T-helper 2 cell (primary cell): ENCODE results near the gene SGMS1.

Source experiments
- DNase-seq, 5 experiments: peaks; one replicate each; pipeline versions ENCODE4 v3.0.0 to v3.0.0-alpha.2; 2012 to 2022

SGMS1 gene

DNA sequence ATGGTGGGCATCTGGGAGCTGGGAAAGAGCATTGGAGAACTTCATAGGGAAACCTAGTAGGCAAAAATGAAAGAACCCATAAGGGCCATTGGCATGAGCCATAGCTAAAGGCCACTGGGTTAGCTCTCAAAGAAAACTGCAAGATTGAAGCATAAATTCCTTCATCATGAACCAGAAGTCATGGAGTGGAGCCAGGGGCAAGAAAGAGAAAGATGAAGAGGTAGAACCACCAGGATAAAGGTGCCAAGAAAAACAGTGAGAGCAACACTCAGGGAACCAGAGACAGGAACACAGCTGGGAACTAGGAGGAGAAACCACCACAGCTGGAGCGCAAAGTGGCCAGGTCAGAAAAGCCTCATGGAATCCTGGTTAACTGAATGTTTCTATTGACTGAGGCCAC, 11.5 kb upstream of the SGMS1 start:
- DNase-seq: no peak

DNA sequence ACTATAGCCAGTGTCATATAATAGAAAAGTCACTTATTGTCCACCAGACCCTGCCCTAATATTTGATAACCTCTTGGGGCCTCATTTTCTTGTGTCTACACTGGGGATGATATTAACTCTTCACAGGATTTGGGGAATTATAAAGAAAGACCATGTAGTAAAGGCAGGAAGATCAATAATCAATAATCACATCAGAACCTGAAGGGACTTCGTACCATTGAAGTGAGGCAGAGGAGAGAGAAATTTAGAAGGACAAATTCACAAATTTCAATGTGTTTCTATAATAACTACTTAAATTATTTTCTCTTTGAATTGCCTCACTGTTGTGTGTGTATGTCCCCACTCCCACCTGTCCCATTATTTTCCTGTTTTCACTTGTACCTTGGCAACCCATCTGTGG, 10.7 kb upstream of the SGMS1 start:
- DNase-seq: no peak

DNA sequence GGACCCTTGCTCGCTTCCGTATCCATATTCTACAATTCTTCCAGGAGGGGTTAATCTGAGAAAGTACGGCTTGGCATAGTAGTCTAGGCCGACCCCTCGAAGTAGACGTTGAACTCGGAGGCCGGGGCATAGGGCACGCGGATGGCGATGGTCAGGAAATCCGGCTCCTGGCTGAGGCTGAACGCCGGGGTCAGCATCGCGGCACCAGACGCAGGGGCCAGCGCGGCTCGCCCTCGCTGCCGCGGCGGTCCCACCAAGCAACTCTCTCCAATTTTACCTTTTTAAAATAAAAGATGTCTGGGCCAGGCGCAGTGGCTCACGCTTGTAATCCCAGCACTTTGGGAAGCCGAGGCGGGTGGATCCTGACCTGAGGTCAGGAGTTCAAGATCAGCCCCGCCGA, 7.3 kb upstream of the SGMS1 start:
- no peak for DNase-seq

DNA sequence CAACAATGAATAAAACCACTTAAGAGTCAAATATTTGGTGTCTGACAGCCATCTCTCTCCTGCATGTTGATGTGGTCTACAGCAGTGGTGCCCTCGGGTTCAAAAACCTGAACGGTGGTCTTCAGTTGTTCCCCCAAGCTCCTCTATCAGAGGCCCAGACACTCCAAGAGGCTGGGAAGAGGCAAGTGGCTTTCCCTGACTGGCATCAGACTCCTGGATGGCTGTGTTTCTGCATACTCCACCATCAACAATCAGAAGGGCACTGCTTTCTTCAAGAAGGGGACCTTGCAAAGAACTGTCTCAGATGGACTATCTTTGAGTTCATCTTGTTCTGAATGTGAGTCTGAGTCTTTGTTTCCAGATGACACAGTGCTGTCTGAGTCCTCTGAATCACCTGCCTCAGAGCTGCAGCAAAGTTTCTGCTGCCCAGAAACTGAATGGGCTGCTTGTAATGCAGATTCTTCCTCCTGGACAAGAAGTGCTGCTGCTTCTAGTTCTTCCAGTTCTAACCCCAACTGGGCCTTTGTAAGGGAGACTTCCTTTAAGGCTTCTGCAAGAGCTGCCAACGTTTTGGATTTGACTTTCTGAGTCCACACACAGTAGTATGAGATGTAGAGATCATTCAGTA, 5.9 kb upstream of the SGMS1 start:
- peak in 1 of 5 experiments; percentile 44 for DNase-seq

DNA sequence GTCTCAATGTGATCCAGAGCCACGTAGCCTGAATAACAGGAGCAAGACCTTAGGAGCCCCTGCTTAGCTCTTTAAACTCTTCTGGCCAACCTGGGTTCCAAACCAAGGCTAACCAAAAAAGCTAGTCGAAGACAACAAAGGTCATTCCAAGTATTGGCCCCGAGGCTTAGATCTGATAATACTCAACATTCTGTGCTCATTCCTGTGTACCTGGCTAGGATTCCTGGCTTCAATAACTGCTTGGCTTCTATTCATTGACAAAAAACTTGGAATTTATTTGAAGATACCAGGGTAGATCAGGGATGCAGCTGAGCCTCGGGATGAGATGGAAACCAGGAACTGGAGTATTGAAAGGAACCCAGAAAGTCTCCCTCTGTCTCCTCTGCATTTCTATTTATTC, 4.1 kb upstream of the SGMS1 start:
- no peak for DNase-seq

DNA sequence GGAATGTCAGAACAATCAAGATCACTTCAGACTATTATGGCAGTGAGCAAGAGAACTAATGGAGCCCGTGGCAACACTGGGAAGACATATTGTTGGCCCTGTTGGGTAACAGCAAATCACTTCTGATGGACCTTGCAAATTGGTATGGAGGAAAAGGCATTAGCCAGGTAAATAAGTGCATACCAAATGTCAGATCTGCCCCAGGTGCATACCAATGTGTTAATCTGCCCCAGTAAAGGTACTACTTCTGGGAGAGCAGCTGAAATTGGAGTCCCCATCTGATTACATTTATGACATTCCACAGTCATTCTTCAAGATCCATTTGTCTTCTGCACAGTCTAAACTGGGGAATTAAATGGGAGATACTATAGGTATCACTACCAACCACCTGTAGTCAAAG, 3.7 kb upstream of the SGMS1 start:
- DNase-seq: no peak

DNA sequence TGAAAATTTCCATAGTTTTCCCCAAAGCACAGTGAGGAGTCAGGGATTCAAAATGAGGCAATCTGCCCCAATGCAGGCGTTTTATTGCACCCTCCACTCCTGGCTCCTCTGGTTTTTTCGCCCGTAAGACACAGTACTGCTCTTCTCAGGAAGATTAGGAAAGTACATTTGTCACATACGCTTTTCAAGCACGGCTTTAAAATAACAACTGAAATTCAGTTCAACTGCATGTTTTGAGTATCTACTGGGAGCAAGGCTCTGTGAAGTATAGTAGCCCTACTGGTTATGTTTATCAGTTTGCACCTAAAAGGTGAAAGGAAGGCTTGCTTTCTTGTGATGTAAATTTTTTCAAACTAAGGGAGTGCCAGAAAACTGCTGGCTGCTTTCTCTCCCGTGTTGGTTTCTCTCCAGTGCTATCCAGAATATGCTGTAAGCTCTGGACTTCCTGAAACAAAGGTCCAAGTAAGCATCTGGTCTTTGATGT, 1.9 kb upstream of the SGMS1 start:
- DNase-seq: peak in 1 of 5 experiments; percentile 8

DNA sequence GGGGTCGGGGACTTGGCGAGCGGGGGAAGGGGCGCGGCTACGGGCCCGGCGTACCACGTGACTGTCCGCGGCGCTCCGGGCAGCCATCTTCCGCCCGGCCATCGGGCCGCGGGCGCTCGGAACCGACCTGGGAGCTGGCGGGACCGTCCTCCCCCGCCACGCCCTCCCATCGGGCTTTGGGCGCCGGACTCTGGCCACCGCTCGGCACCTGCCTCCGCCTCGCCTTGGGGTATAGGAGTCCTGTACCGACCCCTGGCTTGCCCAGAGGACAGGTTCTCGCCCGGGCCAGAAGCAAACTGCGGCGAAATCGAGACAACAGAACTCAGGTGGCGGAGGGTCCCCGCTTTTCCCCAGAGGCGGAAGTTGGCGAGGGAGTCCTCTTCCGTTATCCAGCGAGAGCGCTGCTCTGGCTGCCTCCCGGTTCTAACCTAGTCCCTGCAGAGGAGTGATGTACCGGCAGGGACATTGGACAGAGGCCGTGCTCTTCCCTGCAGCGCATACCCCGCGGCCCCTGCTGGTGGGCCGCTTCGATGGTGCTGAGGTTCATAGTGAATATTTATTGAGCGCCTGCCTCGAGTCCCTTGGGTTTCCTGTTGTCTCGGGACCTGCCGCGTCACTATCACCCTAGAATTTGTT, 1.2 kb upstream of the SGMS1 start:
- peak; percentile 33 to 67 (median 56) for DNase-seq

DNA sequence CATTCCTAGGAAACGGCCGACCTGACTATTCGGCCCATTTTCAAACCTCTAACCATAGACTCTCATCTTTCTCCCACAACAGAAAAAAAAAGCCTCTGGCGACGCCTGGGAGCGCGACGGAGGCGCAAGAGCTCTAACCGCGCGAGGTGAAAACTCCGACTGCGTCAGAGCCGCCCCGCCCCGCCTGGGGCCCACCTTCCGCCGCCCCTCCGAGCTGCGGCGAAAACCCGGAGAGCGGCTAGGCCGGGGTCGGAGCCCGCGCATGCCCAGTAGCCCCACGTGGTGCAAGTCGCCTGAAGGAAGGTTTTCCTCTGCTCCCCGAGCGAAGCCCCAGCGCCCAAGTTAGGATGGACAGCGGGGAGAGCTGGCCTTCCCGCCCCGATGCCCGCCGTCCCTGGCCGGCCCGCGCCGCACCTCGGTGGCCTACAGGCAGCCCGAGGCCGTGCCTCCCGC, 683 bp upstream of the SGMS1 start:
- peak; percentile 94 to 96 (median 95) for DNase-seq

DNA sequence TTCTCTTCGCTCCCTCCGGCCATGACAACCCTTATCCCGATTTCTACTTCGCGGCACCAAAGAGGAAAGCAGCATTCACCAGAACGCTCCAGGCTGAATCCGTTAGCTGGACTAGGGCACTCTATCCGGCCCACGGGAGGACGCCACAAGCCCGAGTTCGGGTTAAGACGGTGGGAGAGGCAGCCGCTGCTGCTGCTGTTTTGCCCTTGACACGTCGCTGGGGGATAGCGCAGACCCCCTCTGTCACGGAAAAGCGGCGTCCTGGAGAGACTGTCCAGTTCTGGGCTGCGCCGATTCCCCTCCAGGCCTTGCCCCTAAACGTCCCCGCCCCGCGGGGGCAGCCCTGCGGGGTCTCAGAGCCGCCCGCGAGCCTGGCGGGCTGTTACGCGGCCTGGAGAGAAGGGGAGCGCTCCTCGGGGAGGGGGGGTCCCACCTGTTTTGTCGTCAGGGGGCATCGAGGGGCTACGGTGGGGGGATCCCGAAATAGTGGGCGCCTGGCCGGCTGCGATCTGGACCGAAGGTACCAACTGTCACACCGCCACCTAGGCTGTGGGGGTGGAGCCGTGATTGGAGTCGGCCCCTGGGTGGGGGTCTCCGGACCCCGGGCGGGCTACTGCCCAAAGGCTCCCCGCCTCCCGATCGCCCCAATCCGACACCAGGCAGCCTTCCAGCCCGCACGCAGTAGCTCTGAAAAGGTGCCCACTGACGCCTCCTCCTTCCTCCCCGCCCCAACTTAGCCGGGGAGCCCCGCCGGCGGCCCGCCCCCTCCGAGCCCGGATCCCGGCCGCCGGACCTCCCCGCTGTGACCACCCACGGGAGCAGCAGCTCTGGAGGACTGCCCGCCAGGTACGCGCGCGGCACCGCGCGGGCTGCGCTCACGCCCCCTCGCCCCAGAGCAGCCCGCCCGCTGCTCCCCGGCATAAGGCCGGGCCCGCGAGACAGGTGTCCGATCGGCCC, 772 bp downstream of the SGMS1 start:
- DNase-seq: peak; percentile 16 to 51 (median 33)

DNA sequence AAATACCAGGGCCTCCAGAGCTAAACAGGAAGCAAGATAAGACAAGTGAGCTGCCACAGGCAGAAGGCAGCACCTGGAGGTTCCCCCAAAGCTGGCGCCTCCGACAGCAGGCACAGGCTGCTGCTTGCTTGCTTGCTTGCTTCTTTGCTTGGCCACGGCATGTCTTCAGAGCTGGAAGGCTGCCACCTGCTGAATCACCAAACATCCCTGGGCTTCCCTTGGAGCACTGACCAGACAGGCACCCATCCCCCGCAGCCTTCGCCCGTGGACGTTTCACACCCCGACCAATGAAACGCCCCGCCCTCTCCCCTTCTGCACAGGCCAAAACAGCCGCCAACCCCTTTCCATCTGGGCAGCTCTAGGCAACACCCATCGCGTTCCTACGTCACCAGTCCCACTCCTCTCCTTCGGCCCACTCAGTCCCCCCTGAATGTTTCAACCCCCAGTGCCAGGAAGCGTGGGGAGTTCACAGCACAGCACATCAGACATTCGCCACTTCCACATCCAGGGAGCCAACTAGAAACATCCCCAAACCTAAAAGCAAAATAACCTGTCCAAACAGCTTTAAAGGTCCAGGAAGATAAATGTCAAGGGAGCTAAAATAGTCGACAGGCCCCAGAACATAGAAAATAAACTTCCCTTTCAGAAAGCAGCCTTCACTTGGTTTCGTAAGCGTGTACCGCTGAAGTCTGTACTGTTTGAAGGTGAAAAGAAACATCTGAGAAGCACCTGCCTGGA, 1.6 kb downstream of the SGMS1 start:
- peak; percentile 16 to 84 (median 51) for DNase-seq

DNA sequence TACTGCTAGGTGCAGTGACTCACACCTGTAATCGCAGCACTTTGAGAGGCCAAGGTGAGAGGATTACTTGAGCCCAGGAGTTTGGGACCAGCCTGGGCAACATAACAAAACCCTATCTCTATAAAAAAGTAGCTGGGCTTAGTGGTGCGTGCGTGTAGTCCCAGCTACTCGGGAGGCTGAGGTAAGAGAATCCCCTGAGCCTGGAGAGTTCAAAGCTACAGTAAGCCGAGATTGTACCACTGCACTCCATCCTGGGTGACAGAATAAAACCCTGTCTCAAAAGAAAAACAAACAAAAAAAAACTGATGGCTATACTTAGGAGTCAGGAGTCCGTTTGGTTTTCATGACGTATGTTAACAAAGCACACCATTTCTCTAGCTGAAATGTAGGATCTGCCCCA, 2.9 kb downstream of the SGMS1 start:
- no peak for DNase-seq

DNA sequence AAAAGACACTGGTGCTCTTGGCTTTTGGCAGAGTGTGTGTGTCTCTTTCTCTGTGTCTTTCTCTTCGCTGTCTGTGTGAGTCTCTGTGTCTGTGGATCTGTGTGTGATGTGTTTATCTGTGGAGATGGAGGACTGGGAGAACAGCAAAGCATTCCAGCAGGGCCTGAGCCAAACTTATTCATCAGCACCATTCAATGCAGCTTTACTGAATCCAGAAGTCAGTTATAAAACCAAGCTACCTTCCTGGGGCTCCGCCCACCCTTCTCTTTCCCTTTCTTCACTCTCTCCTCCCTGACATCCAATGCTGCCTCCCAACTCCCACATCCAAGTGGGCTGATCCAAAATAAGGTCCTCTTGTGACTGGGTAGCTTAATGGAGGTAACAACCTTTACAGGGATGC, 3.9 kb downstream of the SGMS1 start:
- no peak for DNase-seq

DNA sequence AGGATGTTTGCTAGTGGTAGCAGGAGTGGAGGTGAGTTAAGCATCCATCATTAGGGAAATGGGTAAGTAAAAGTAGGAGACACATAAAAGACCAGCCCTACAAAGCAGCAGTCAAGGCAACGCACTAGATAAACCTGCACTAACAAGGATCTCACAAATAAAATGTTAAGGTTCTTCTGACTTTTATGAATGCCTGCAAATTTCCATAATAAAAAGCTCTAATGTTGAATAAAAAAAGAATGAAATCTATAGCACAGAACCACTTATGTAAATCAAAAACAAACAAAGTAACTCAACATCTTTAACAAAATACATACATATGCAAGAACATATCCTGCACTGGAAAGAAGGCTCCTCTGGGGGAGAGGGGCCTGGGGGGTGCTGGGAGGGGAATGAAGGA, 4.6 kb downstream of the SGMS1 start:
- no peak for DNase-seq

DNA sequence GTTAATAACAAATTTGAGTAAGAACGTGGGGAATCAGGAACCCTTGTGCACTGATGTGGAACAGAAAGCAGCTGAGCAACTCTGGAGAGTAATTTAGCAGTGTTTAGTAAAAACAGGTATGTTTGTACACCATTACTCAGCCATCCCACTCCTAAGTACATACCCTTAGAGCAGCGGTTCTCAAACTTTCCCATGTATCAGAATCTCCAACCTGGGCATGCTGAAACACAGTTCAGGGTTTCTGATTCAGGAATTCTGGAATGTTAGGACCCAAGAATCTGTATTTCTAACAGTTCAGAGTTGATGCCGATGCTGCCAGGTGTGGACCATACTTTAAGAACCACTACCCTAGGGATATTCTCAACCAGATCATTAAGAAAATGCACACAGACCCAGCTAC, 5.1 kb downstream of the SGMS1 start:
- DNase-seq: no peak

DNA sequence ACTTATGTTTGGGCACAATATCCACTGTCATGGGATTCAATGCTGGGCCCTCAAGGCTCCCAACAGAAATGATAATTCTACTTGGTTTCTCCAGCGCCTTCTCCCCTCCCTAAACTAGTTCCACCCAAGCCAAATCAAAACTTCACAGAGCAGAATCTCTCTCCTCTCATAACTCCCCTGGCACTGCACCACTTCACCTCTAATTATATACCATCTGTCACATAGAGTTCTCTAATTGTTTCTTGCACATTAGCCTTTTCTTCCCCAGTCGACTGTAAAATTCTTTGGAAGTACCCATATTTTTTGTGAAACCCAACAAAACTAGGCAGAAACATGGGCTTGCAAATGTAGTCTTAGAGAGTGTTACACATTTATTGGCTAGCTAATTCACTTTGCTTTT, 8.1 kb downstream of the SGMS1 start:
- no peak for DNase-seq

DNA sequence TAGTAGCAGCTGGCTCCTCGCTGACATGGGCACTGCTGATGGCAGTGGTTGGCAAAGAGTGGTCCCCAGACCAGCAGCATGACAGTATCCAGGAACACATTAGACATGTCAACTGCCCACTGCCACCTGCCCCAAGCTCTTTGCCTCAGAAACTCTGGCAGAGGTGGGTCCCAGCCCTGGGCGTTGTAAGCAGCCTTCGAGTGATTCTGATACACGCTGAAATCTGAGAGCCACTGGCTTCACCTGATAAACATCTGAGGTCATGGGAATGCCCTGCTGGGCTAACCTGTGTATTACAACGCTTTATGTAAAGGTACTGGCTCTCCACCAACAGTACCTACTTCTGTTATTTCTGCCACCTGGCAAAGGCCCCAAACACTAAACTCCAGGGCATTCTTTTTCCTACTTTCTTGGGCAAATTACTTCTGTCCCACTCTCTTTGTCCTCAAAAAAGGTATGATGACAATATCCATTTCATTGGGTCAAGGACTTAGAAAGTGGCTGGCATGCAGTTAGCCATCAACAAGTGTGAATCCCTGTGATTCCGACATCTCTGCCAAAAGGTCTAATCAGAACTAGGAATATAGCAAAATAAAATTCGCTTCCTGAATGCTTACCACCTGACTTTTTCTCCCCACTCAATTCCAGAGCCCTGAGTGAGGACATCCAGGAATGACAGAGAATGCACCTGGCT, 9.2 kb downstream of the SGMS1 start:
- peak in 1 of 5 experiments; percentile 51 for DNase-seq

DNA sequence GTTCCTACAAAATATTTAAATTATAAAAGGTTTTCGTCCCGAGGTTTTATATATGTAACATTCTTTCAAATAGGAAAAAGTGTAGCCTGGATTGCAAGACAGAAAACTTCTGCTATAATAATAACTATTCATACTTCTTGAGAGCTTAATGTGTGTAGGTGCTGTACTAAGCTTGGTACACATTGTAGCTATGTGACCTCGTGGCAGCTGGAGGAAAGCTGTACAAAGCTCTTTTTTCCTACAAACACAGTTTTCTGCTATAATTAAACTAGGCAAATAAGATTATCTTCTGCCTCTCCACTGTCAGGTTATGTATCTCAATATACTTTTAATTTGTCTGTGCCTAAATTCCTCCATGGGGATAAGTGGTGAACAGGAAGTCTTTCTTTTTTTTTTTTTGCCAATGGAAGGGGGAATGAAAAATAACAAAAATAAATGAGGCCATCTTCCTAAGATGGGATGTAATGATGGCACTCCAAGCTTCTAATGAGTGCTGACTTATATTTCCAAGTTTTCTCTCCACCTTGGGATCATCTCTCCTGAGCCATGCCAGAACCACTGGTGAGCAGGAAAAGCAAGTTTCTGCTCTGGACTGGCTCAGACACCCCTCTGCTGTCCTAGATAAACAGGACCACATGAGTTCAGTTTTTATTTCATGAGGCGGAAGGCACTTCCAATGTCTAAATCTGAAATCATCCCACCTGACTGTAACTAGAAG, 9.9 kb downstream of the SGMS1 start:
- no peak for DNase-seq

DNA sequence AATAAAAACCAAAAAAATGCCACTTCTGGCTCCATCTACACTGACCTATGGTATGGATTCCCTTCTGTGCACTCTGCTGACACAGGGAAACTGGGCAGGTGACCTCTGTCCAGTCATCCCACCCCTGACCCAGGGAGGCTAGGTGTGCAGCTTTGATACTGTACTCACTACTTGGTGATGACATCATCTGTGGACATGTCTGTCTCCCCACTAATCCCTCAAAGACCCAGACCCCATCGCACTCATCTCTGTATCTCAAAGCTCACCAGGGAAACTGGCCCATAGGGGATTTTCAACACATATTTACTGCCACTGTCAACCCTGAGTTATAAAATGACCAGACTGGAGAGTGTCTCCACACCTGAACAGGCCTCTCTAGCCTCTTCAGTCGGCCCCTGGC, 10.6 kb downstream of the SGMS1 start:
- DNase-seq: no peak

DNA sequence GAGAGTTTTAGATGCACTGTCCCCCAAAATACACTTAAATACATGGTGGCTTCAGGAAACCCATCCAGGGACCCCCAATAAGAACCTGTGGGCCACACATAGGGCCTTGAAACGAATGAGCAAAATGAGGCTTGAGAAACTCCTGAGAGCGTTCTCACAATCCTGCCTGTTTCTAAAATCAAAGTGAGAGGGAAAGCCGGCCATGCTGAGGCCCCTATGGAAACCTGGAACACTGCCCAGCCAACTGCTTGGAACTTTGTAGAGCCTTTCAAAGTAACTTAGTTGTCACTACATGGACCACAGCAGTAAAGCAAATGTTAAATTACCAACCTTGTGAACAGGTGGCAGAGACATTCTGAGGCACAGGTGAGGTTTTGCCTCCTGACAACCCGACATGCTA, 13.4 kb downstream of the SGMS1 start:
- no peak for DNase-seq

DNA sequence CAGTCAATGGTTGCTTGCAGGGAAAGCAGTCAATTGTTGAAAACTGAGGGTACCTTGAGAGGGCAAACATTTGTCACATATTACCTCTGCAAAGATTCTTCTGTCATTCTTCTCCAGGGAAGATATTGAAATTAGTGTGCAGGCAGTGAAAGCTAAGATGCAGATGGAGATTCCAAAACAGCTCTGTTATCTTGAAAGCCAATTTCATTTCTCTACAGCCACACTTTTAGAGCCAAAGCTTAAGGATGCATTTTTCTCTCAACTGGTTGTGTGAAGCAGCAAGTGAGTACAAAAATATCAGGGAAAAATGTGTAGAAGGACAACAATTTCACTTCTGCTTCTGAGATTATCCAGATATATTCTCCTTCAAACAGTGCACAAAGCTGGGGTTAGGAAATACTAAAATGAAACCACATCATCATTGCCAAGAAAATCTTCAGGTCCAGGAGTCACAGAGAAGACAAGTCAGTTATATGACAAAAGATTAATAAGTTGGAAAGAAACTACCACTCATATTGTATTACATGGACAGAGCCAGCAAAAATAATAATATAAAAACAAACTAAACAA, 16.3 kb downstream of the SGMS1 start:
- DNase-seq: no peak
